ENCODE data around the gene C3orf70.
"Not testable (repeated sequence)": the region's sequence is repeated elsewhere in the genome, so short reads cannot be mapped to it uniquely, and the experiment has no call there.

Gene C3orf70

DNA sequence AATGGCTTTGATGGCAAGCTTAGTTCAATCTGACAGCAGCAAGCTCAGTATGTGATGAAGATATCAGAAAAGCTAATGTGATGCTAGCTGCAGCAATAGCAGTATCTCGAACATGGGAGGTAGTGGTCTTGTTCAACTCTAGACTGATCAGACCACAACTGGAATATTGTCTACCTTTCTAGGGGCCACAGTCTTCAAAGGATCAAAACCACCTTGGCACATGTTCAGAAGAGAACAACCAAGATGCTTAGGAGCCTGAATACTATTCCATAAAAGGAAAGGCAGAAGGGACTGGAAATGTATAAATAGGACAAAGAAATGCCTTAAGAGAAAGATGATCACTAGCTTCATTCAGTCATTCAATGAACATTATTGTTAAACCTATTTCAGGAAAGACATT, 2.3 kb downstream of the C3orf70 start:
- DNase-seq: no peak

GRCh38 chr3:185149591-185149990, 3.3 kb downstream of the C3orf70 start:
- DNase-seq: no peak

DNA sequence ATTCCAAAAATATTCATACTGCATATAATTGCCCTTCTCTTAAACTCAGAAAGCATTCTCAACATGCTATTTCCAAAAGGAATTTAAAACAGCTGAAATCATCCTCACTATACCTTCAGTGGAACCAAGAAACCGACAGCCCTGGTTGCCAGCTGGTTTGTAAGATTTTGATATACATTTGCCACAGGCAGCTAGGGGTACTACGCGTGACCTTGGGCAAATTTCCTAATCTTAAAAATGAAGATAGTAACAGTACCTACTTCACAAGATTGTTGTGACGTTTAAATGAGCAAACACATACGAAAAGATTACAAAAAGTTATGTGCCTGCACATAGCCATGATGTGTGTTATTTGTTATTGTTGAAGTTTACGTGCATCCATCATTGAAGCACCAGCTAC, 7.3 kb downstream of the C3orf70 start:
- DNase-seq: no peak

DNA sequence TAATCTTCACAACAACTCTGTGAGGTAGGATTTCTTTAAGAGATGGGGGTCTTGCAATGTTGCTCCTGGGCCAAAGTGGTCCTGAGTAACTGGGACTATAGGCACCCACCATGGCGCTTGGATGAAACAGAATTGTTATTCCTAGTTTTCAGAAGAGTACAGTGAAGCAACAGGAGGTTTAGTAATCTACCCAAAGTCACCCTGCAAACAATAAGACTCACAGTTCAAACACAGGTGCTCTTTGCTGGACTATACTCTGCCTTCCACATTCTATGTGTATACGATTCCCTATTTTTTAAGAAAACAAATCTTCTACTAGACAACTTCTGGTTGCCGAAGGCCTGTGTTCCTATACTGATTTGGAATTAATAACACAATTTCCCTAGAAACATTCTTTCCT, 8.1 kb downstream of the C3orf70 start:
- DNase-seq: no peak

- DNase-seq: no peak
These were observed 15.0 kb downstream of the C3orf70 start for GRCh38 chr3:185137821-185138220.

DNA sequence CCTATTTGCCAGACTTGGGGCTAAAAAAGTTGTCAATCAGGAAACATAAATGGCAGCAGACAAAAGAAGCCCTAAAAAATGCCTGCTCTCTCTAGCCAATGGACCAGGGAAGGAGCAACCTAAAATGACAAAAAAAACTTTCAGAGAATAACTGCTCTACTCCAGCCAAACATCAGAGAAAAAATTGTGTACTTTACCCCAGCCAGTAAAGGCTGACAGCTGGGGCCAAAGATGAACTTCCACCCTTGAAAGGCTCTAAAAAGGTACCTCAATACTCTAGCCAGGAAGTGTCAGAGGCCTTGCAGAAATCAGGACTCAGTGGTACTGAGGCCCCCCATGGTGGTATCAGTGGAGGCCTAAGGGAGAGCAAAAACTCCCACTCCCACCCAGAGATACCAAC, 18.4 kb downstream of the C3orf70 start:
- no peak for DNase-seq

GRCh38 chr3:185131602-185132256, 21.1 kb downstream of the C3orf70 start:
- no peak for DNase-seq

DNA sequence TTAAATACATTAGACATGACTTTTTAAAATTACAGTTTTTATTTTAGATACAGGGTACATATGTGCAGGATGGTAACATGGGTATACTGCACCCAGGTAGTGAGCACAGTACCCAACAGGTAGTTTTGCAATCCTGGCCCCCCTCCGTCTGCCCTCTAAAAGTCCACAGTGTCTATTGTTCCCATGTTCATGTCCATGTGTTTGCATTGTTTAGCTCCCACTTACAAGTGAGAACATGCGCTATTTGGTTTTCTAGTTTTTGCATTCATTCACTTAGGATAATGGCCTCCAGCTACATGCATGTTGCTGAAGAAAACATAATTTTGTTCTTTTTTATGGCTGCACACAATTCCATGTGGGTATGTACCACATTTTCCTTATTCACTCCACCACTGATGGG, 23.8 kb downstream of the C3orf70 start:
- DNase-seq: no peak

GRCh38 chr3:185126201-185126600, 26.7 kb downstream of the C3orf70 start:
- DNase-seq: no peak

DNA sequence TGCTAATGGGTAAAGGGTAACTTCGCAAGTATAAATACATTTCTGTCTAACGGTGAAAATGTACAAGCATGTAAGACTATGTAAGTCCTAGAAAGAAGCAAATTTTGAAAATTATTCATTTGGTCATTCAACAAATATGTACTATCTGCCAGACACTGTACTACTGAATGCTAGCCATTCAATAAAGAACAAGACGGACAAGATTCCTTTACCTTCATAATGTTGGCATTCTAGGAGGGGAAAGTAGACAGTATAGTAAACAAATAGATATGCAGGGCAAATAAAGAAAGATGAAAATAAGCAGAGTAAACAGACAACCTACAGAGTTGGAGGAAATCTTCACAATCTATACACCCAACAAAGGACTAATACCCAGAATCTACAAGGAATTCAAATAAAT, 32.7 kb downstream of the C3orf70 start:
- DNase-seq: no peak

DNA sequence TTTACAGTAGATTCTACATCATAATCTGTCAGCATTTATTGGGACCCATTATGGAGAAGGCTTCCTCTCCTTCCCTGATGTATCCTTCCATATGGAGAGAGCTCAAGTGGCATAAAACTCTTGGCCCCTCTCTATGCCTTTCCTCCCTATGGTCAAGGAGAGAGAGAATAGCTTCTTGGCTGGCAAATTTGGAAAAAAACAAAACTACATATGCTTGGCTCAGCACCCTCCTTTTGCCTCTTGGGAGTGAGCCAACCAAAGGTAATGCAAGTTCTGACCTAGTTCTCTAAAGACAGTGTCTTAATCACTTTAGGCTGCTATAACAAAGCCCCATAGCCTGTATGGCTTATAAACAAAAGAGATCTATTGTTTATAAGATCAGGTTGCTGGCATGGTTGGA, 37.5 kb downstream of the C3orf70 start:
- DNase-seq: no peak

DNA sequence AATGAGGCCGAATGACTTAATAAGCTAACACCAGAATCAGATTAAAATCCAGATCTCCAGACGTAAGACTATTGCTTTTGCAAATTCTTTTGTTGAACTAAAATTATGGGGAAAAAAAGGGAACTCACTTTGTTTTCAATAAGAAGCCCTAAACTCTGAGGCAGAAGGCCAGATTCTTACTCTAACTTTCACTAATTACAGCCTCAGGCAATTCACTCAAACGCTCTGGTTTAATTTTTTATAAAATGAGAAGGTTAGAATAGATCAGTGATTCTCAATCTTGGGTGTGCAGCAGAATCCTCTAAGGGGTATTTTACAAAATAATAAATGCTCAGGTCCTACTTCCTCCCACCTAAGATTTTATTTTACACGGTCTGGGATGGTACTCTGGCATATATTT, 38.1 kb downstream of the C3orf70 start:
- no peak for DNase-seq

GRCh38 chr3:185112186-185112585, 40.7 kb downstream of the C3orf70 start:
- no peak for DNase-seq

GRCh38 chr3:185109012-185109411, 43.8 kb downstream of the C3orf70 start:
- not testable (repeated sequence) for DNase-seq

- DNase-seq: not testable (repeated sequence)
These were observed 46.5 kb downstream of the C3orf70 start for GRCh38 chr3:185106256-185106890.

DNA sequence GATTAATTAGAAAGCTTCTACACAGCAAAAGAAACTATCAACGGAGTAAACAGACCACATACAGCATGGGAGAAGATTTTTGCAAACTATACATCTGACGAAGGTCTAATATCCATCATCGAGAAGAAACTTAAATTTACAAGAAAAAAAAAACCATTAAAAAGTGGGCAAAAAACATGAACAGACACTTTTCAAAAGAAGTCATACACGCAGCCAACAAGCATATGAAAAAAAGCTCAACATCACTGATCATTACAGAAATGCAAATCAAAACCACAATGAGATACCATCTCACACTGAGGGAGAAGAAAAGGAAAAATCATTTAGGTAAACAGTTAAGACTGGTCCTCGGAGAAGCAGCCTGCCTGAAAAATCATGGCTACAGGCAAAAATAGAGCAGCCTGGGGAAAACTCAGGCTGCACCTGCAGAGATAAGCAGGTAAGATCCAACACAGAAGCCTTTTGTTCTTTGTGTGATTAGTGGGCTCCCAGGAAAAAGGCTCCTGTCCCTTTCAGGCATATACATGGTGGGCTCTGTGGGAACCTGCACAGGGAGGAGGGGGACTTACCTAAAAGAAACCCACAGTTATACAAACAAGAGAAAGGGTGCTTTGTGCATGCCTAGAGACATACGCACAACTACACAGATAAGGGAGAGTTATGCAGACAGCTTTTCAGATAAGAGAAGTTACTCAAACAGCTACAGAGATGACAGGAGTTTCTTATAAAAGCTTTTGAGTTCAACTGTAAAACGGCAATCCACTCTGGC, 49.3 kb downstream of the C3orf70 start:
- no peak for DNase-seq

- DNase-seq: no peak
These were observed 58.2 kb downstream of the C3orf70 start for GRCh38 chr3:185094697-185095096.

DNA sequence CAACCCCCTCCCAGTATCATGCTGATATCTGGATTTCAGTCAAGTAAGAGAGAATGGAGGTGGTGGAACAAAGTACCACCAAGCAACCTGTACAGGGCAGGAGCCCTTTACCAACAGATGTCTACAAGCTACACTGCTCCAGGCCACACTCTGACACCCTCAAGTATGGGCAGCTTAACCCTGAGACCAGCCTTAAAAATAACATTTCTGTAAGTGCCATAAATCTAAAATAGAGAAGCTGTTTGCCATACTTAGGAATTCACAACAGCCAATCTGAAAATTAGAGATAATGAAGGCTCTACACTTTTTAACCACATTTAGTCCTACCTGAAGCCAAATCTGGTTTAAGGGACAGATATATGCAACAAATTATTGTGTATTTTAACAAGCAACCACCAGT, 59.7 kb downstream of the C3orf70 start:
- DNase-seq: no peak

- no peak for DNase-seq
These were observed 62.0 kb downstream of the C3orf70 start for GRCh38 chr3:185090811-185091210.

- no peak for DNase-seq
These were observed 63.1 kb downstream of the C3orf70 start for GRCh38 chr3:185089751-185090150.

GRCh38 chr3:185089343-185089742, 63.5 kb downstream of the C3orf70 start:
- DNase-seq: no peak

DNA sequence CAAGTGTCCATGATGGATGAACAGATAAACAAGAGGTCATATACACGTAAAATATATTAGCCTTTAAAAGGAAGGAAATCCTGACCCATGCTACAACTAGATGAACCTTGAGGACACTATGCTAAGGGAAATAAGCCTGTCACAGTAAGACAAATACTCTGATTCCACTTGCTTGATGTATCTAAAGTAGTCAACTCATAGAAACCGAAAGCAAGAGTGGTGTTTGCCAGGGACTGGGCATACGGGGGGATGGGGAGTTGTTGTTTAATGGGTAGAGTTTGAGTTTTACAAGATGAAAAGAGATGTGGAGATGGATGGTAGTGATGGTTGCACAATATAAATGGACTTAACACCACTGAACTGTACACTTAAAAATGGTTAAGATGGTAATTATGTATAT, 65.4 kb downstream of the C3orf70 start:
- no peak for DNase-seq

DNA sequence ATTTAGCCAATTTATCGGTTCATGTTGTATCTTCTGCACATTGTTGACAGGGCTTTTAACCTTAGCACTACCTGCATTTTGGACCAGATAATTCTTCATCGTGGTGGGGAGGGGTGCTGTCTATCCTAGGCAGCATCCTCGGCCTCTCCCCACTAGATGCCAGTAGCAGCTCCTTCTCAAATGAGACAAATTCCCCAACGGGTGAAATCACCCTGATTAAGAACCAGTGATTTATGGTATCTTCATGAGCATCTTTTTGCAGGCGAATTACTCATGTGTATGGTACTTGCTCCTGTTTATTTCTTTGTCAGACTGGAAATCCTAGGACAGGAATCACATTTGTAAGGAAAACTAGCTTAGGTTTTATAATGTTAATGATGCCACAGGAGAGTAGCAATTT, 68.0 kb downstream of the C3orf70 start:
- no peak for DNase-seq

DNA sequence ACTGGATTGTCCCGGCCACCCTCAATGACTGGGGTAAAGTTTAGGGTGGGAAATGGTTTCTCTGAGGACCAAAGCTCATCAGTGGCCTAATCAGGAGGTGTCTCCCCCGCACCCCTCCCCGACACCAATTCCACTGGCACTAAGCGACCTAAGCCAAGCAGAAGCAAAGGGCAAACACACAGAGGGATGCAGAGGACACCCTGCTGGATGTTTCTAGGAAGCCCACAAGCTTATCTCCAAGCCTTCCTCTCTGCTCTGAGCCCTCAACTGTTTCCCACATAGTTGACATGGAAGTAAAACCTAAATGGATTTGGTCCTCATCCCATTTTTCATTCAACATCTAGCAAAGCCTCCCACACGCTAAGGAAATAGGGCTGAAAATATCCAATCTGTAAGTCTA, 68.5 kb downstream of the C3orf70 start:
- DNase-seq: no peak

Data from NCI-H1048 (cell line).